Peyer's patch (tissue), 4 donors: ENCODE data around the gene SLCO4A1. TPM values are rescaled to one million over a fixed set of nuclear protein-coding genes. Genes with fewer than 3 reads are reported as not detected.

Experiments
- DNase-seq, 3 donors: peaks; one replicate each; pipeline ENCODE4 v3.0.0-alpha.2; 2017 to 2019
- H3K27ac ChIP-seq, 4 donors: fragments of 200-600 bp; sonication (generic); one replicate each; pipeline ENCODE4 v1.5.1; 2016 to 2019
- H3K27me3 ChIP-seq, 2 donors: fragments of 200-600 bp; sonication (generic); one replicate each; pipeline ENCODE4 v1.5.1; 2019
- H3K36me3 ChIP-seq, 3 donors: fragments of 200-600 bp; sonication (generic); one replicate each; pipeline ENCODE4 v1.5.1; 2016 to 2019
- H3K4me1 ChIP-seq, 4 donors: fragments of 200-600 bp; sonication (generic); one replicate each; pipeline ENCODE4 v1.5.1; 2016 to 2019
- H3K4me3 ChIP-seq, 4 donors: fragments of 200-600 bp; sonication (generic); 1 replicate in 3 of 4; 2 replicates in 1 of 4; pipeline ENCODE4 v1.5.1; 2016 to 2019; ENCODE audit warnings: mild to moderate bottlenecking in 1 of 4
- H3K9me3 ChIP-seq, 4 donors: fragments of 200-600 bp; sonication (generic); one replicate each; pipeline ENCODE4 v1.5.1; 2016 to 2019; ENCODE audit warnings: mild to moderate bottlenecking in 1 of 4
- POLR2A ChIP-seq, 2 donors: fragments of 450-650 bp; IDR thresholded peaks; one replicate each; pipeline ENCODE4 v1.5.1; 2017; ENCODE audit warnings: antibody characterized with exemption in 2 of 2, mild to moderate bottlenecking in 2 of 2, moderate library complexity in 2 of 2
- total RNA-seq, 4 donors: library from RNA; depleted of rRNA; stranded (reverse); fragments of >200 nt; gene quantifications; one replicate each; pipeline ENCODE4 v1.1.0, GENCODE V29; 2016
- TF ChIP-seq, protein P1 (sequence below), 6 experiments: fragments of 450-650 bp in 4 of 6; fragments of 200-600 bp in 2 of 6; sonication (generic) in 1 of 6; IDR thresholded peaks; one replicate each; pipeline ENCODE4 v1.5.1; 2017 to 2019; ENCODE audit warnings: antibody characterized with exemption in 6 of 6, mild to moderate bottlenecking in 3 of 6, moderate library complexity in 1 of 6

The SLCO4A1 gene
- total RNA-seq, 4 donors from 2014 or later, result 6.7 to 42.9 (median 28.5) TPM

DNA sequence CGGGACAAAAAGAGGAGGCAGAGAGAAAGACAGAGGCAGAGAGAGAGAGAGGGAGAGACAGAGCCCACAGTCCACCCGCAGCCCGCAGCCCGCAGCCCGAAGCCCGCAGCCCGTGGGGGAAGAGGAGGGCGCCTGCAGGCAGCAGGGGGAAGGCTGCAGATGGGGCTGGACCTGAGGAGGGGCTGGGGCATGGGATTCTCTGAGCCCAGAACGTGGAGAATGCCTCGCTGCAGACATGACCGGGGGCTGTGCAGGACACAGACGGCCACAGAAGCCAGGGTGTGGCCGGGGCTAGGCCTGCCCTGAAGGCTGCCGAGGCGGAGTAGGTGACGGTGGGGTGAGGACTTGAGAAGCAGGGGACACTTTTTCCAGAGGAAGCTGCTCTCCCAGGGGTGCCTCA is 6.5 kb upstream of the SLCO4A1 start:
- no peaks in the 10 kb centered on the region for H3K9me3 ChIP-seq
- H3K4me3 ChIP-seq, result no peak overlapping the region
- H3K36me3 ChIP-seq, result no peaks in the 10 kb centered on the region
- no peaks in the 10 kb centered on the region for H3K4me1 ChIP-seq
- no peak for DNase-seq
- no peaks in the 10 kb centered on the region for H3K27me3 ChIP-seq
- TF ChIP-seq POLR2A (IDR thresholded peaks at IDR 0.05), result no peak
- TF ChIP-seq, protein P1, sequence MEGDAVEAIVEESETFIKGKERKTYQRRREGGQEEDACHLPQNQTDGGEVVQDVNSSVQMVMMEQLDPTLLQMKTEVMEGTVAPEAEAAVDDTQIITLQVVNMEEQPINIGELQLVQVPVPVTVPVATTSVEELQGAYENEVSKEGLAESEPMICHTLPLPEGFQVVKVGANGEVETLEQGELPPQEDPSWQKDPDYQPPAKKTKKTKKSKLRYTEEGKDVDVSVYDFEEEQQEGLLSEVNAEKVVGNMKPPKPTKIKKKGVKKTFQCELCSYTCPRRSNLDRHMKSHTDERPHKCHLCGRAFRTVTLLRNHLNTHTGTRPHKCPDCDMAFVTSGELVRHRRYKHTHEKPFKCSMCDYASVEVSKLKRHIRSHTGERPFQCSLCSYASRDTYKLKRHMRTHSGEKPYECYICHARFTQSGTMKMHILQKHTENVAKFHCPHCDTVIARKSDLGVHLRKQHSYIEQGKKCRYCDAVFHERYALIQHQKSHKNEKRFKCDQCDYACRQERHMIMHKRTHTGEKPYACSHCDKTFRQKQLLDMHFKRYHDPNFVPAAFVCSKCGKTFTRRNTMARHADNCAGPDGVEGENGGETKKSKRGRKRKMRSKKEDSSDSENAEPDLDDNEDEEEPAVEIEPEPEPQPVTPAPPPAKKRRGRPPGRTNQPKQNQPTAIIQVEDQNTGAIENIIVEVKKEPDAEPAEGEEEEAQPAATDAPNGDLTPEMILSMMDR (IDR thresholded peaks at IDR 0.05), result no peak
- no peak overlapping the region for H3K27ac ChIP-seq

DNA sequence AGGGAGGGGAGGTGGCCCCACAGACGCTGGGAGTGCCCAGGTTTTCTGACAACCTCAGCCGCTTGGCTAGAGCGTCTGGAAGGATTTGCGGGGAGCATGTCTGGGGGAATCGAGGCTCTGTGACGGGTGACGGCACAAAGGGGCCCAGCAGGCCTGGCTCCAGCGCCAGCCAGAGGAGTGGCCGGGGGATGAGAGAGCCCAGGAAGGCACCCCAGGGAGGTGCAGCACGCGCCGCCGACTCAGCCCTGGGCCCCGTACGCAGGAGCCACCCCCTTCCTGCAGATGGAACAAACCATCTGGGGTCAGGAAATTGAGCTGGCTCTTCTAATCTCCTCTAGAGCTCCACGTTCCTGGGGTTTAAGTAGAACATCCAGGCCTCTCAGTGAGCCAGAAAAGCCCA is 5.9 kb upstream of the SLCO4A1 start:
- no peak for TF ChIP-seq POLR2A (IDR thresholded peaks at IDR 0.05)
- TF ChIP-seq, protein P1 (IDR thresholded peaks at IDR 0.05), result no peak
- Histone ChIP-seq H3K4me3 (no peak overlapping the region), H3K36me3 (no peaks in the 10 kb centered on the region), H3K27me3 (no peaks in the 10 kb centered on the region), H3K9me3 (no peaks in the 10 kb centered on the region), H3K4me1 (peaks cover 0 to 2% (median under 1%) of the 10 kb centered on the region in 4 donors), H3K27ac (no peak overlapping the region)
- no peak for DNase-seq

DNA sequence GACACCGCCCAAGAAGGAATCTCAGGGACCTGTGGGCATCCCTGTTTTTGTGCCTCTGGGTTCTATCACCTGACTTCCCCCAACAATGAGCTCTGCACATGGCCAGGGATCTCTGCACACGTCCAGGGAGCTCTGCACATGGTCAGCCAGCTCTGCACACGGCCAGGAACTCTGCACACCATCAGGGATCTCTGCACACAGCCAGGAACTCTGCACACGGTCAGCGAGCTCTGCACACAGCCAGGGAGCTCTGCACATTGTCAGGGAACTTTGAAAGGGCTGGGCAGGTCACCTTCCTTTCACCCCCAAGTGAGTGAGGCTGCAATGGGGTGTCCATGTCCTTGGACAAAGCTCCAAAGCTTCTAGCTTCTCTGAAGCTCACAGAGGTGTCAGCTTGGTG is 5.2 kb upstream of the SLCO4A1 start:
- peaks cover 0 to 6% (median 5%) of the 10 kb centered on the region in 4 donors for H3K4me1 ChIP-seq
- no peak for DNase-seq
- TF ChIP-seq POLR2A (IDR thresholded peaks at IDR 0.05), result no peak
- TF ChIP-seq, protein P1 (IDR thresholded peaks at IDR 0.05), result no peak
- no peak overlapping the region for H3K27ac ChIP-seq
- H3K27me3 ChIP-seq, result no peaks in the 10 kb centered on the region
- H3K9me3 ChIP-seq, result no peaks in the 10 kb centered on the region
- H3K36me3 ChIP-seq, result no peaks in the 10 kb centered on the region
- H3K4me3 ChIP-seq, result no peak overlapping the region

DNA sequence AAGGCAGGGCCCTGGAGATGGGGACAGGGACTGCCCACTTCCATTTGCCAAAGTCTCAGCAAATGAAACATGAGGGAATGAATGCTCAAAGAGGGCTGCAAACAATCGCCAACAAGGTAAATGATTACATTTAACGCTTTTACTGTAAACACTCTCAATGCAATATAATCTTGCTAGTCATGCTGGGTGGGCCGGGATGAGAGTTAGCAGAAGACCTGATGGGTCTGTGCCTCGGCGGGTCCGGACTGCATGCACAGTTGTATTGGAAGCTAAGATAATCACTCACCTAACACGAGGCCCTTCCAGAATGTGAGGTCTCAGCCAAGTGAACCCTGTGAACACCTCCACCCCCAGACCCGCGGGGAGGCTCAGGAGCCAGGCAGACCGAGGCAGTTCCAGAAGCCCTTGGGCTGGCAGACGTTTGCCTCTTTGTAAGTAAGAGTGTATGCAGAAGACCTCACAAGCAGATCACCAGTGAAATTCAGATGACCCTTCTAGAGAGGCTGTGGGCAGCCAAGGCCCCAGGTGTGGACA is 4.7 kb upstream of the SLCO4A1 start:
- Histone ChIP-seq H3K27ac (no peak overlapping the region), H3K27me3 (no peaks in the 10 kb centered on the region), H3K4me1 (peaks cover 0 to 9% (median 6%) of the 10 kb centered on the region in 4 donors), H3K9me3 (no peaks in the 10 kb centered on the region), H3K4me3 (no peak overlapping the region), H3K36me3 (no peaks in the 10 kb centered on the region)
- no peak for DNase-seq
- TF ChIP-seq POLR2A (IDR thresholded peaks at IDR 0.05), result no peak
- TF ChIP-seq, protein P1 (IDR thresholded peaks at IDR 0.05), result no peak

DNA sequence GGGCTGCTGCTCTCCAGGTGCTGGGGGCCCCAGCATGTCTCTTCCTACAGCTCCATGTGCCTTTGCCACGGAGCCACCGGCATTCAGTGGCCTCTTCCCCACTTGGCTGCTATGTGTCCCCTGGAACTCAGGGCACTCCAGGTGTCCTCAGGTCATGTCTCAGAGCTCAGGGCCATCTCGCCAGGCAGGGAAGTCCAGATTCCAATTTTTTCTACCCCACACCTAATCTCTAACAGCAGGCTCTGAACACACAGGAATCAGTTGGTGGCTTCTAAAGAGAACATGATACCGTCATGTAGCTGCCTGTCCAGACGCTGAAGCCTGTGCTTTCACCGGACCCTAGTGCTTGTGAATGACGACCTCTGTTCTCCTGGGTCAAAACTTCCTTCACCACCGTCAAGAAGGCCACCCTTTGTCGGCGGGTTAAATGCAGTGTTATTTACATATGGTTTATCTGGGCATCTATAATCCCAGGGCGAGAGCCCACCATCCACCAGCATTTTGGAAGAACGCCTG is 4.2 kb upstream of the SLCO4A1 start:
- peaks cover 0 to 14% (median 9%) of the 10 kb centered on the region in 4 donors for H3K4me1 ChIP-seq
- H3K9me3 ChIP-seq, result no peaks in the 10 kb centered on the region
- no peaks in the 10 kb centered on the region for H3K36me3 ChIP-seq
- TF ChIP-seq, protein P1 (IDR thresholded peaks at IDR 0.05), result no peak
- no peak for TF ChIP-seq POLR2A (IDR thresholded peaks at IDR 0.05)
- DNase-seq, result no peak
- no peak overlapping the region for H3K27ac ChIP-seq
- no peaks in the 10 kb centered on the region for H3K27me3 ChIP-seq
- H3K4me3 ChIP-seq, result no peak overlapping the region
